GM18499 (cell line): ENCODE measurements around the gene ROR2.

Source experiments
- ATAC-seq: cut with Tn5 transposase; IDR thresholded peaks from one replicate; pipeline ENCODE4 v1.9.1; 2021; ENCODE audit warnings: moderate number of reproducible peaks; ENCODE audit not compliant: insufficient read depth, unreplicated experiment

The ROR2 gene

DNA sequence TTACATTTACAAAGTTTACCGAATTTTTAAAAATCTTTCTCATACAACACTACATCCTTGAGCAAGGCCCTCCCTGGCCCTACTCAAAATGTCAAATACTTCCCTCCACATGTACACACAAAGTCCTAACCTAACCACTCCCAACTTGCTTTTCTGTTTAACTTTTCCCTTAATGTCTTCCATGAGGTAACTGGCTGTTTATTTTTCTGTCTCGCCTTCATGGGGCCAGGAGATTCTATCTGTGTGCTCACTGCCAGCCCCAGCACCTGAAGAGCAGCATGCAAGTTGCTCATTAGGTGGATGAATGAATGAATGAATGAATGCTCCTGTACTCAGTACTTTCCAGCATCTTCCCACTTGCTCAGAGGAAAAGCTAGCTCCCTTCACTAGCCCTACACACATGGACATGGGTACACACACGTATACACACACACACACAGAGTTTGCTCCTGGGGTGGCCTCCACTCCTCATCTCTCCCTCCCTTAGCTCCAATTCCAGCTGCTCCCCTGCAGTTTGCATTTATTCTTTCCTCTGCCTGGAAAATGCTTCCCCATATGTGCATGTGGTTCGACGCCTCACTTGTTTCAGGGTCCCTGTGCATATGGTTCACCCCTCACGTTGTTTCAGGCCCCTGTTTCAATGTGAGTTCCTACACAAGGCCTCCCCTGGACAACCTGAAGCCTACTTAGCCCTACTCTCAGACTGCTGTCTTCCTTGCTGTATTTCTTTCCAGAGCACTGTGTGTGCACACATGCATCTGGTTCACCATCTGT is 165.2 kb downstream of the ROR2 start:
- ATAC-seq: no peak

DNA sequence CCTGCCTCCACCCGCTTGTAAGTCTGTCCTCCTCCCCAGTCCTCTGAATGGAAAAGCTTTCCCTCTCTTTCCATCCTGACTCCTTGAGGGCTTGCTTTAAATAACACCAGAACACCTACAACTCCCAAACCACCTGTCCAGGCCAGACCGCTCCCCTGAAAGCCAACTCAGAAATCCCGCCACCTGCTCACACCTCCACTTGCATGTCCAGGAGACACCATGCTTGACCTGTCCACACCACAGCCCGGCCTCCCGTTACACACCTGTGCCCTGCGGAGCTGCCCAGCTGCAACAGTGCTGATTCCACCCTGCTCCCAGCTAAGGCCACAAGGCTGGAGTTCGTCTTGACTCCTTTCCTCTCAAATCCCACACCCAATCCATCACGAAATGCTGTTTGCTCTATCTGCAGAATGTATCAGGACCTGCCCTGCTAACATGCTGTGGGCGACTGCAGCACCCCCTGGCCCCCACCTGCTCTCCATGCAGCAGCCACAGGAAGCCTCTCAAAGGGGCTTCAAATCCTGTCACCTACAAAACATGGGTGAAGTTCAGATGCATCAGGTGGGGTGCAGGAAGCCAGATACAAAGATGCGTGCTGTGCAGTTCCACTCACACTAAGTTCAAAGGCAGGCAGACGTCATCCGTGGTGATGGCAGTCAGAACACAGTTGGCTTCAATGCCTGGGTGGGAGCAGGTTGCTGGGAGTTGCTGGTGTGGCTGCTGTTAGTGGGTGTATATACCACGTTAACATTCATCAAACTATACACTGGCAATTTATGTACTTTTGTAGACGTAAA is 166.0 kb downstream of the ROR2 start:
- no peak for ATAC-seq

- ATAC-seq: no peak
These were observed 166.6 kb downstream of the ROR2 start for GRCh38 chr9:91783411-91783810.

DNA sequence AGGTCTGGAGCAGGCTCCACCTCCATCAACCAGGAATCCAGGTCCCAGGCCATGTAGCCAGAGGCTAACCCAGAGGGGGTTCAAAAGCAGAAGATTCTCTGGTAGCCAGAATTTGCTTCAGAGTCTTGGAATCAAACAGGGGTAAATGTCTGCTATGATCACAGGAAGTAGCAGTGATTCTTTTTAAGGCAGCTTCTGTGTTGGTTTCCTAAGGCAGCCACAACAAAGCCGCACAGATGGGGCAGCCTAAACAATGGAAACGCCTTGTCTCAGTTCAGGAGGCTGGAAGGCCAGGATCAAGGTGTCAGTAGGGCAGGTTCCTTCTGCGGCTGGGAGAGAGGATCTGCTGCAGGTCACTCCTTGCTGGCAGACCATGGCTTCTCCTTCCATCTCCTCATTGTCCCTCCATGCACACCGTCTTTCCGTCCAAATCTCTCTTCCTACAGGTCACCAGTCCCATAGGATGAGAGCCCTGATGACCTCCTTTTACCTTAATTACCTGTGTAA is 167.3 kb downstream of the ROR2 start:
- ATAC-seq: no peak

- no peak for ATAC-seq
These were observed 168.1 kb downstream of the ROR2 start for GRCh38 chr9:91781906-91782305.

GRCh38 chr9:91781116-91781515 is 168.9 kb downstream of the ROR2 start:
- no peak for ATAC-seq

DNA sequence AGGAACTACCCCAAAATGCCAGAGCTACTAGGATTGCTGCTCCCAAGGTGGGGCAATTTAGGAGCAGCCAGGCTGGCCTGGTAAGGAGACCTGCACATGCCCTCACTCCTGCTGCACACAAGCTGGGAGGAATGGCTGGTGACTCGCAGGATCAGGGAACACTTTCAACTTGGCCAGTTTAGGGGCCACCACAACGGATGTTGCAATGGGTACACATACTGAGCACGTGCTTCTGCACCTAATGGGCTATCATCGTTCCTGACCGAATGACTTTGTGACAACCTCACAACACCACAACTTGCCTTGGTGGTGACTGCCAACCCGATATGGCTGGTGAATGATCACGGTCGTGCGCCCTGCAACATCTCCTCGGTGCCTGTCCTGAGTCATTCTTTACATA is 172.0 kb downstream of the ROR2 start:
- ATAC-seq: no peak

DNA sequence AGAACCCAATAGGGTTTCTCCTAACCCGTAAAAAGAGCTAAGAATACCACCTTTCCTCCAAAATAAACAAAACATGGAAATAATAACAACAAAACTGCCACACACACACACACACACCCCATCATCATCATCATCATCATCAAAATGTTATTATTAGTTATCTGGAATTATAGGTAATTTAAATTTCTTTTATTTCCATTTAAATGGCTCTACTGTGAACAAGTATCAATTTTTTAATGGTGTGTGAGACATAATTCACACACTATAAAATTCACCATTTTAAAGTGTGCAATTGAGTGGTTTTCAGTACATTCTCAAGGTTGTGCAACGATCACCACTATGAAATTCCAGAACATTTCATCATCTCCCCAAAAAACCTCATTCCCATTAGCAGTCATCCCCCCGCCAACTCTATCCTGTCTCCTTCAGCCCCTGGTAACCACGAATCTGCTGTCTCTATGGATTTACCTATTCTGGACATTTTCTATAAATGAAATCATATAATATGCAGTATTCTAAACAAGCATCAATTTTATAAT is 172.7 kb downstream of the ROR2 start:
- no peak for ATAC-seq

- ATAC-seq: no peak
These were observed 173.4 kb downstream of the ROR2 start for GRCh38 chr9:91776409-91777291.

DNA sequence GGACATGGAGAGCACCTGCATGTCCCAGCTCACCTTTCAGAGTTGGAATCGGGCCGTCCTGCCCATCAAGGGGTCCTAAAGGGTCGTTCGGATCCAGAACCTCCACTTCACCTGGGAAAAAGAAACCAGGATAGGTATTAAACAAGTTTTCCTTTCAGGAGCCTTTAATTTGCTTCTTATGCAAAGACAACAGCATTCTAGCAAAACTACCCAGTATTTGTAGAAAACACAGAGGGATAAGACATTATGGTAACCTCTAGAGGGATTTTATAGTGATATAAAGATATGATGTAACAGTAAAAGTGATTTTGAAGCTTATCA is 174.4 kb downstream of the ROR2 start:
- ATAC-seq: no peak

- no peak for ATAC-seq
These were observed 174.9 kb downstream of the ROR2 start for GRCh38 chr9:91775011-91775707.

GRCh38 chr9:91773156-91773555 is 176.9 kb downstream of the ROR2 start:
- no peak for ATAC-seq

DNA sequence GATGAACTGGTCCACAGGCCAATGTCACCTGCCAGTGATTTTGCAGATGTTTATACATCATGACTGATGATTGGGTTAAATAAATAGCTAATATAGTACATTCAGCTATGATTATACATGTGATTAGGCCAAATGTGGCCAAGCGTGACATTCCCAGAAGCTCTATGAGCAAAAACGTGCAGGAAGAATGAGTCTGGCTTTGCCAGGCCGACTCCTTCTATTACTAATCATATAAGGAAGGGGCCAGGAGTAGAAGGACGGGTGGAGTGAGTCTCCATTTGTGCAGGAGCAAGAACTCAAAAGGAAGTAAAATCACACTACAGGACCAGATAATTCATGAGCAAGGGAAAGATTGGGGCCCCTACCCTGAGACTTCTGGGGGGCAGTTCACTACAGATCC is 178.2 kb downstream of the ROR2 start:
- no peak for ATAC-seq

GRCh38 chr9:91771027-91771426 is 179.0 kb downstream of the ROR2 start:
- ATAC-seq: no peak

GRCh38 chr9:91770229-91770628 is 179.8 kb downstream of the ROR2 start:
- ATAC-seq: no peak

DNA sequence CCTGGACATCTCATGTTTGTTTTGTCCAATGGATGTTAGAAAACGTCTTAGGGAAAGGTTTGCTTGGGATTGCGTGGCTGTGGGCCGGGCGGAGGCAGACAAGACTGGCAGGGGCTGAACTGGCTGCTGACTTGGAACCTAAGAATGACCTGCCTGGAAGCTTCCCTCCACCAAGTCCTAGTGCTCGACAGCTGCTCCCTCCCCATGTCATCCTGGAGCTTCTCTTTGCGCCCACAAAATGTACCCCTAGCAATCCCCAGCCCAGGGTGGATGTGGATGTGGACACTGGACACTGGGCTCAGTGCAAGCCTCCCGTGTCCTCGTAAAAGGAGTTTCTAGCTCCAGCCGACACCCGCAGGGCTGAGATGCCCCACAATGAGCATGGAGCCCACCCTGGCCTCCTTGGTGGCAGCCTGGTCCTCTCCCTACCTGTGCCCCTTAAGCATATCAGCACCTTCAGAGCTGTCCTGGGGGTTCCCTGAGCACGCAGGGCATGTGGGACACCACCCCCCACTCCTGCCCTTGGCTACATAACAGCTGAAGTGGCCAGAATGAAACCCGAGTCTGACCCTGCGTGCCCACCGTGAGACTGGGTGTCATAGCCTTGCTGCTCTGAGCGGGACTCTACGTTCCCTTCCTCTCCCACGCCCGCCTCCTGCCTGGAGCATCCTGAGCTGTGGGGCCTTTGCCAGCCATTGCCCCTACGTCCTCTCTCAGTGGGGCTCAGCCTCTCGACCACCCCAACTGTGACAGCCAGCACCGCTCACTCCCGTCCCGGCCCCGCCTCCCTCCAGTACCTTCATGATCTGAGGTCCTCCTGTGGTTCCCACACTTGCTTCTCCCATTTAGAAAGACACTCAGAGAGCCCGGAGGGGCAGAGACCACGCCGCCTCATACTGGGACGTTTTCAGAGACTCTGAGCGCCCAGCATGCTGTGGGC is 180.8 kb downstream of the ROR2 start:
- no peak for ATAC-seq

DNA sequence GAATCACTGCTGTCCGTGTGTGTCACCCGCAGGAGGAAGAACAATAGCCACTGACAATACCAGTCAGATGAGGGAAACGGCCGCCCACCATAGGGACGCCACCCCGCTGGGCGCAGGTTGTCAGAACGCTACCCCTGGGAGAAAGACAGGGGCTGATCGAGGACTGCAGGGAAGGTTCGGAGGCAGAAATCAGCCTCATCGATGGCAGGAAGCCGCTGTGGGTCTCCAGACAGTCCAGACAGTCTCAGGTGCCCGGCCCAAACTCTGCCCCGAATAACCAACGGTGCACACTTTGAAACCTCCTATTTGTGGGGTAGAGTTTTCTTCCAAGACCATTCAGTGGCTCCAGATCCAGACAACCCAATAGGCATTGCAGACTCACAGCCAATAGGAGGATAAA is 181.5 kb downstream of the ROR2 start:
- ATAC-seq: no peak

GRCh38 chr9:91766315-91767069 is 183.5 kb downstream of the ROR2 start:
- no peak for ATAC-seq
